ENCODE measurements around the gene NME3. TPM values are rescaled to one million over a fixed set of nuclear protein-coding genes. Genes with fewer than 3 reads are reported as not detected.

NME3 gene
- total and polyA plus RNA-seq, 2 of the 13 experiments (the other 11 are each of a cell fraction or from before 2014, with no cell fraction given) = 10.4 to 15.9 TPM

DNA sequence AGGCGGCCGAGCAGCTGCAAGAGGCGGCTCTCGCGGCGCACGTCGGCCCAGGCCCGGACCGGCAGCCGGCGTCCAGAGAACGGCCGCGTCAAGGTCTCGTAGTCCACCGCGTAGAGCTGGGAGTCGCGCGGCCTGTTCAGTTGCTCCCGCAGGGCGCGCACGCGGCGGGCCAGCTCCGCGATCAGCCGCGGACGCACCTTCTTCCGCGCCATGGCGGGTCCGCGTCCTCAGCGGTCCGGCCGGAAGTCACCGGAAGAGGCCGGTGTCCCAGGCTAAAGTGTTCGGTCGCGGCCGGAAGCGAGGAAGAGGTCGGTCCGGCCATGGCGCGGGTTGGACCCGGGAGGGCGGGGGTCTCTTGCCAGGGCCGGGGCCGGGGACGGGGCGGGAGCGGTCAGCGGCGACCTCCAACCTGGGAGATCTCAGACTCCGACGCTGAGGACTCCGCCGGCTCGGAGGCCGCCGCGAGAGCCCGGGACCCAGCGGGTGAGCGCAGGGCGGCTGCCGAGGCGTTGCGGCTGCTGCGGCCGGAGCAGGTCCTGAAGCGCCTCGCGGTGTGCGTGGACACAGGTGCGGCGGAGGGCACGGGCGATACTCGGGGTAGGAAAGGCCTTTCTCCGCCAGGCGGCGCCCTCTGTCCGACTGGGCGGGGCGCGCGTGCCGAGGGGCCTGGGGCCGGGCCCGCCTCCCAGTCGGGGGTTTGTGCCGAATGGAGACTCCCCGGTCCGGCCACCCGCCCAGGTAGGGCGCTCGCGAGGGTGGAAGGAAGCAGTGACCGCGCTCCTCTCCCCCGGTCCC lies 1.8 kb upstream of the NME3 start, which contains the start of gene MRPS34:
Gene MRPS34 (minus strand): TSS at position 227 of the 795 bp plus-strand sequence. CDS start 15 bp downstream, at position 212.
- in situ Hi-C loops (cut with HindIII; ENCODE audit: extremely low pct_ligation_motif_present, low pct_unique_long_range_greater_than_20kb) = no loop called here
- Histone ChIP-seq H3K36me3 (replicated peaks in 1 of 2; ENCODE audit: control insufficient read depth in 1 of 2, insufficient read depth in 2 of 2, low read length in 2 of 2) (peaks cover 6 to 22% of the 10 kb centered on the region in 2 experiments; a peak in 4 of 5 replicates), H2AFZ (ENCODE audit: low read length) (no peak within 1 kb of the TSS), H4K20me1 (ENCODE audit: insufficient read depth, low read length) (no peaks in the 10 kb centered on the region), H3K4me3 (replicated peaks in 1 of 3; ENCODE audit: insufficient read depth in 1 of 3, low read depth in 2 of 3, low read length in 3 of 3) (peak within 1 kb of the TSS; percentile 94 to 96 (median 95)), H3K27me3 (ENCODE audit: control insufficient read depth in 1 of 2, insufficient read depth in 2 of 2, low read length in 2 of 2) (no peaks in the 10 kb centered on the region; a peak in 2 of 5 replicates), H3K4me2 (ENCODE audit: low read depth, low read length) (peak within 1 kb of the TSS; percentile 91), H3K4me1 (ENCODE audit: insufficient read depth, low read length) (peaks cover 12% of the 10 kb centered on the region), H3K9ac (ENCODE audit: insufficient read depth, low read depth, low read length) (peak within 1 kb of the TSS; percentile 99), H3K9me3 (ENCODE audit: low read length) (no peaks in the 10 kb centered on the region), H3K79me2 (ENCODE audit: insufficient read depth, low read length) (peaks cover 30% of the 10 kb centered on the region), H3K27ac (ENCODE audit: extremely low read length, insufficient read depth, low read length) (peak within 1 kb of the TSS; percentile 90)
- BruUV-seq (replicated peaks) = TSS peak; percentile 48
- peak; percentile 70 for ATAC-seq
- FAIRE-seq = no peak
- DNase-seq (ENCODE audit: low spot score) = peak; percentile 78
- intact Hi-C loops (cut with micrococcal nuclease; ENCODE audit: unreplicated experiment) = loop anchor here (5.0 kb wide), 1 partner anchor 39 kb away; no protein-coding TSS in a partner anchor
- CTCF ChIA-PET (ENCODE audit: low intra/inter-chr PET ratio, low total read pairs) = interaction anchor here (1.8 to 2.2 kb wide), 2 partner anchors 40 to 51 kb away, joined by 9 to 11 read pairs; no protein-coding TSS in a partner anchor
- WGBS (ENCODE audit: low lambda C conversion rate) = 0% methylated on average over 1 of the region's 108 CpGs
- POLR2A ChIA-PET = interaction anchor here (0.8 to 1.9 kb wide), 14 partner anchors 10 to 192 kb away, joined by 3 to 38 read pairs (median 4); partner anchors contain the start of genes FAHD1, HAGH, IGFALS and JPT2
- TF ChIP-seq CREBL2 (CRISPR knock-in tag; IDR thresholded peaks at IDR 0.05; ENCODE audit: borderline replicate concordance) (no peak), GMEB2 (CRISPR knock-in tag; IDR thresholded peaks at IDR 0.05; ENCODE audit: low read depth) (no peak; the same call in 1 of the 2 replicates), ELF1 (CRISPR knock-in tag; IDR thresholded peaks at IDR 0.05) (peak; percentile 91), SATB2 (CRISPR knock-in tag; IDR thresholded peaks at IDR 0.05) (peak; percentile 60; the same call in 1 of the 2 replicates), DMAP1 (CRISPR knock-in tag; IDR thresholded peaks at IDR 0.05) (peak; percentile 98), CBX5 (CRISPR knock-in tag; IDR thresholded peaks at IDR 0.05; ENCODE audit: borderline replicate concordance) (peak; percentile 58; the same call in 1 of the 2 replicates), ZNF674 (CRISPR knock-in tag; IDR thresholded peaks at IDR 0.05; ENCODE audit: low read depth) (0 out of 2 replicates have a peak, but pooled peaks have one; percentile 7), ZNF460 (CRISPR knock-in tag; IDR thresholded peaks at IDR 0.05; ENCODE audit: borderline replicate concordance) (no peak), CBFB (CRISPR knock-in tag; IDR thresholded peaks at IDR 0.05) (peak; percentile 91), ZNF883 (CRISPR knock-in tag; IDR thresholded peaks at IDR 0.05; ENCODE audit: not compliant biosample characterization) (peak; percentile 54), ZSCAN30 (CRISPR knock-in tag; IDR thresholded peaks at IDR 0.05) (no peak), TEF (CRISPR knock-in tag; IDR thresholded peaks at IDR 0.05) (no peak), ESRRA (CRISPR knock-in tag; IDR thresholded peaks at IDR 0.05; ENCODE audit: low read depth) (peak; percentile 50; the same call in 1 of the 2 replicates), FOXA3 (CRISPR knock-in tag; IDR thresholded peaks at IDR 0.05) (peak; percentile 51), SMAD9 (CRISPR knock-in tag; IDR thresholded peaks at IDR 0.05) (no peak)
- TF ChIP-seq, protein P1, sequence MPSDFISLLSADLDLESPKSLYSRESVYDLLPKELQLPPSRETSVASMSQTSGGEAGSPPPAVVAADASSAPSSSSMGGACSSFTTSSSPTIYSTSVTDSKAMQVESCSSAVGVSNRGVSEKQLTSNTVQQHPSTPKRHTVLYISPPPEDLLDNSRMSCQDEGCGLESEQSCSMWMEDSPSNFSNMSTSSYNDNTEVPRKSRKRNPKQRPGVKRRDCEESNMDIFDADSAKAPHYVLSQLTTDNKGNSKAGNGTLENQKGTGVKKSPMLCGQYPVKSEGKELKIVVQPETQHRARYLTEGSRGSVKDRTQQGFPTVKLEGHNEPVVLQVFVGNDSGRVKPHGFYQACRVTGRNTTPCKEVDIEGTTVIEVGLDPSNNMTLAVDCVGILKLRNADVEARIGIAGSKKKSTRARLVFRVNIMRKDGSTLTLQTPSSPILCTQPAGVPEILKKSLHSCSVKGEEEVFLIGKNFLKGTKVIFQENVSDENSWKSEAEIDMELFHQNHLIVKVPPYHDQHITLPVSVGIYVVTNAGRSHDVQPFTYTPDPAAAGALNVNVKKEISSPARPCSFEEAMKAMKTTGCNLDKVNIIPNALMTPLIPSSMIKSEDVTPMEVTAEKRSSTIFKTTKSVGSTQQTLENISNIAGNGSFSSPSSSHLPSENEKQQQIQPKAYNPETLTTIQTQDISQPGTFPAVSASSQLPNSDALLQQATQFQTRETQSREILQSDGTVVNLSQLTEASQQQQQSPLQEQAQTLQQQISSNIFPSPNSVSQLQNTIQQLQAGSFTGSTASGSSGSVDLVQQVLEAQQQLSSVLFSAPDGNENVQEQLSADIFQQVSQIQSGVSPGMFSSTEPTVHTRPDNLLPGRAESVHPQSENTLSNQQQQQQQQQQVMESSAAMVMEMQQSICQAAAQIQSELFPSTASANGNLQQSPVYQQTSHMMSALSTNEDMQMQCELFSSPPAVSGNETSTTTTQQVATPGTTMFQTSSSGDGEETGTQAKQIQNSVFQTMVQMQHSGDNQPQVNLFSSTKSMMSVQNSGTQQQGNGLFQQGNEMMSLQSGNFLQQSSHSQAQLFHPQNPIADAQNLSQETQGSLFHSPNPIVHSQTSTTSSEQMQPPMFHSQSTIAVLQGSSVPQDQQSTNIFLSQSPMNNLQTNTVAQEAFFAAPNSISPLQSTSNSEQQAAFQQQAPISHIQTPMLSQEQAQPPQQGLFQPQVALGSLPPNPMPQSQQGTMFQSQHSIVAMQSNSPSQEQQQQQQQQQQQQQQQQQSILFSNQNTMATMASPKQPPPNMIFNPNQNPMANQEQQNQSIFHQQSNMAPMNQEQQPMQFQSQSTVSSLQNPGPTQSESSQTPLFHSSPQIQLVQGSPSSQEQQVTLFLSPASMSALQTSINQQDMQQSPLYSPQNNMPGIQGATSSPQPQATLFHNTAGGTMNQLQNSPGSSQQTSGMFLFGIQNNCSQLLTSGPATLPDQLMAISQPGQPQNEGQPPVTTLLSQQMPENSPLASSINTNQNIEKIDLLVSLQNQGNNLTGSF (CRISPR knock-in tag; IDR thresholded peaks at IDR 0.05) = peak; percentile 93

Measured in HepG2 (cell line).